IPS-18c (cell line): Measurements from ENCODE around the gene SELPLG.

Experiments
- H3K4me3 ChIP-seq: 2 replicates; pipeline ENCODE4 v1.7.0; 2013; ENCODE audit warnings: low read depth, mild to moderate bottlenecking, low read length, moderate library complexity; ENCODE audit not compliant: insufficient read depth
- H3K9me3 ChIP-seq: one replicate; pipeline ENCODE4 v1.6.1; 2013; ENCODE audit warnings: mild to moderate bottlenecking, low read length, moderate library complexity; ENCODE audit not compliant: control insufficient read depth, insufficient read depth

Gene SELPLG, protein sequence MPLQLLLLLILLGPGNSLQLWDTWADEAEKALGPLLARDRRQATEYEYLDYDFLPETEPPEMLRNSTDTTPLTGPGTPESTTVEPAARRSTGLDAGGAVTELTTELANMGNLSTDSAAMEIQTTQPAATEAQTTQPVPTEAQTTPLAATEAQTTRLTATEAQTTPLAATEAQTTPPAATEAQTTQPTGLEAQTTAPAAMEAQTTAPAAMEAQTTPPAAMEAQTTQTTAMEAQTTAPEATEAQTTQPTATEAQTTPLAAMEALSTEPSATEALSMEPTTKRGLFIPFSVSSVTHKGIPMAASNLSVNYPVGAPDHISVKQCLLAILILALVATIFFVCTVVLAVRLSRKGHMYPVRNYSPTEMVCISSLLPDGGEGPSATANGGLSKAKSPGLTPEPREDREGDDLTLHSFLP

DNA sequence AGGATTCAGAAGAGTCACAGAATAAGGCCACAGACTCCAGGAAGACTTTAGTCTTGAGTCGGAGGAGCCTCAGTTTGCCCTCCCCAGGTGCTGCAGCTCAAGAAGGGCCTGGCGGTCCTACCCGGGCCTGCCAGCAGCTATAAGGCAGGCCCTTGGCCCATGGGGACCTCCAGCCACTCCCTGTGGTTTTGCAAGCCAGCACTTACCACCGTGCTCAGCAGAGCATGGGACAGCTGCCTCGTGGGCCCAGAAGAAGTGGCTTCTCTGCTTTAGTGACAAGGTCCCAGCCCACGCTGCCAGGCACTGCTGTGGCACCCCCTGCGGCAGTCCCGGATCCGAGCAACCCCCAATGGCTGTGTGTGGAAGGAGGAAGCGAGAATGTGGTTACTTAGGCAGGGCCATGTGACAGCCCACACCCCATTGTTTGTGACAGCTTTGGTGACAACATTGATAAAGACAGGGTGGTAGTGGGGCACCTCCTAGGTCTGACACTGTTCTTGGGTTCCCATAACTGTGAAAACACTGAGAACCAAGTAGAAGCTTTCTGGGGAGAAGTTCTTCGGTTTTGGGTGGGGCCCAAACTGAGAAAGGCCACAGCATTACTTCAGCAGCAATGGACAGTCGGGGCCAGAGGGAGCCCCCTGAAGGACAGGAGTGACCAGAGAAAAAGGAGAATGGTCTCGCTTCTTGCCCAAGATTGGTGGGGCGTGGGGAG, at the start of gene SELPLG:
TSS of gene SELPLG (minus strand) at position 361 of the 715 bp plus-strand sequence. CDS start 9,587 bp downstream, outside the sequence.
- no peaks in the 10 kb centered on the region for H3K9me3 ChIP-seq
- no peak within 1 kb of the TSS for H3K4me3 ChIP-seq

DNA sequence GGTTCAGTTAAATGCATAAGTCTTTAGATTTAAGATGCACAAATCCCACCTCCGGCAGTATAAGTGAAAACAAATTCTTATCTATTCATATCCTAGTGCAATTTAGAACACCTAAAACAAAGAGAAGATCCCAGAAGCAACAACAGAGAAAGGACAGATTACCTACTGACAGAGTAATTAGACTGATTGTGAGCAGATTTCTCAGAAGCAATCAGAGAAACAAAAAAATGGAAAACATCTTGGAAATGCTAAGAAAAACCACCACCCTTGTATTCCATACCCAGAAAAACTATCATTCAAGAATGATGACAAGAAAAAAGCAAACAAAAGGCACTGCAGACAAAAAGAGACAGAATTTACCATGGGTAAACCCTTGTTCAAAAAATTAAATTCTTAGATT, 47.6 kb upstream of the SELPLG start:
- no peaks in the 10 kb centered on the region for H3K9me3 ChIP-seq
- no peak overlapping the region for H3K4me3 ChIP-seq

DNA sequence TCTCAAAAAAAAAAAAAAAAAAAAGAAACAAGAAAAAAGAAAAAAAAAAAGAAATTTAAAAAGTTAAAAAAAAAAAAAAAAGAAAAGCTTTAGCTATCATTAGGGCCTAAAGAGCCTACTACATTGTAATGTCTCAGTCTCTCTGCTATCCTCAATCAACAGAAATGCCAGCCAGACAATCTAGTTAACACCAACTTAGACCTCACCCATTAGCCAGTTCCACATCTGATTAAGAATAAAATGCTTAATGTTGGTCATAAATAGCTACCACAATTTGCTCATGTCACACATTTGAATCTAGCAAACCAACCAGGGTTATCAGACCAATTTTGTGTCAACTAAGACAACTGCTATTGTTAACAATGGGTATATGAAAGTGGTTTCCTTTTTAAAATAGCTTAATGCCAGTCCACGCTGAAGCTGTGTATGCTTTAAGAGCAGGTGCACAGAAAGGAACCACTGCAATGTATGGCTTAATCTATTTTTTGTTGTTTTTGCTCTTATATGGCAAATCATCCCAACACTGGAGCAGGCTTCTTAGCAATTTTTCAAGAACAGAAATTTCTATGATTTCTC, 45.5 kb upstream of the SELPLG start:
- H3K4me3 ChIP-seq: no peak overlapping the region

DNA sequence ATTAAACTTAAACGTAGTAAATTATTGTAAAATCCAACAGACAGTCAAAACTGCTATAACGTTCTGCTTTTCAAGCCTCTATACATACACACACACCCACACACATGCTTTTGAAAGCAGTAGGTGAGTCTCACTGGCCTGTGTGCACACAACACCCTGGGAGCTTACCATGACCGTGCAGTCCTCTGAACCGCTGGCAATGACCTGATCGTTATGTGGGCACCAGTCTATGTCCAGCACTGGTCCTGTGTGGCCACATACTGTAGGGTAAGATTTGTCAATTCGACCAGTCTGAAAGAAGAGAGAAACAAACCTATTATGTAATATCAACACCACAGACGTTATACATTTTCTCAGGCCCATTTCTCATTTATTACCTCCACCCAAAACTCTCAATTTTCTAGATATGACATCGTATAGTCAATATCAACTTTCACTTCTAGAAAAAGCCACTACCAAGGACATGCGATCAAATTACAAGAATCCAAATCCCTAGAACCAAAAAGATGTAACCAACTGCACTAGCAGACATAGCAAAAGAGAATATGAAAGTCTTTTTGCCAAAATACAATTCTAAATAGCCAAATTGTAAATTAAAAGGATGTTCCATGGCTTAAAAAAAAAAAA, 44.5 kb upstream of the SELPLG start:
- Histone ChIP-seq H3K9me3 (no peaks in the 10 kb centered on the region), H3K4me3 (no peak overlapping the region)

More for the DNA sequence above, 45.5 kb upstream of the SELPLG start:
- no peaks in the 10 kb centered on the region for H3K9me3 ChIP-seq

DNA sequence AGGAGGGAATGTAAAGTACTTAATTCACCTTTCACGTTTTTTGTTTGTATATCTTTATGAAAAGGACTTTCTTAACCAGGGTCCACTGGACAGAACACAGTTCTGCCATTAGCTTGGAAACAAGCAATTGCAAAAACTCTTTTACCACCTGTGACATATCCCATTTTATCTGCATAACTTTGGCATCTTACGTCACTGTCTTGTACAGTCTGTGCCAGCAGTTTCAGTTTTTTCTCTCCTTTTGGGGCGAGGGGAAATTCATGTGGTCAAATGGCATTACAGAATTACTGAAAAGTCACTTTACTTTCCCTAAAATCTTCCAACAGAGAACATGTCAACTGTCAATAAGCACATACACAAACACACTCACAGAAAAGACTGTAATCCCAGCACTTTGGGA, 43.7 kb upstream of the SELPLG start:
- no peaks in the 10 kb centered on the region for H3K9me3 ChIP-seq
- H3K4me3 ChIP-seq: no peak overlapping the region

DNA sequence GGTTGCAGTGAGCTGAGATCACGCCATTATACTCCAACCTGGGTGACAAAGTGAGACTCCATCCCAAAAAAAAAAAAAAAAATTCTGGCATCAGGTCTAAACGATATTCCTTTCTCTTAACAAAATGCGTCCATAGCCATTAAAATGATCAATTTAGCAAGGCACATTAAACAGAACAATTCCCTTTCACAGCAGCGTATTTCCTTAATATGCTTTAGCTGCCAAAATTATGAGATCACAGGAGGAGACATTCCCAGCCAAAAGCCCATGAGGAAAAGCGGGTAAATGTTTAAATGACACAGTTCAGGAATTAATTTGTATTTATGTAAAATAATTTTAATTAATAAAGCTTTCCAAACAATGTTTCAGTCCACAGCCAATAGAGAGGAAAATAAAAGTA, 43.0 kb upstream of the SELPLG start:
- Histone ChIP-seq H3K4me3 (no peak overlapping the region), H3K9me3 (no peaks in the 10 kb centered on the region)

DNA sequence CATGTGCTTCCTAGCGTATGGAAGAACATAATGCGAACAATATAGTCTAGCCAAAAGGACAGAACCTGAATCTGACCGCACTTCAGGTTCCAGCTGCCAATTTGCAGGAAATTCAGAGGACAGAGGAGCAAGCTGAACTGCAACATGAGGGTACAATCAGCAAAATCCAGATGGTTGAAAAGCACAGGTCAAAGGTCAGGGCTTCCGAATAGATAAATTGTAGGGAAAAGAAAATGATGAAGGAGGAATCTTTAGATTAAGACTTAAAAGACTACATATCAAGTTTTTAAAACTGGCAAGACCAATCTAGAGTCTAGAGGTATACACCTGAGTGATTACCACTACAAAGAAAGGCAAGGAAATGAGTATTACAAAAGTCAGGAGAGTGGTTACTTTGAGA, 42.1 kb upstream of the SELPLG start:
- Histone ChIP-seq H3K4me3 (no peak overlapping the region), H3K9me3 (no peaks in the 10 kb centered on the region)

DNA sequence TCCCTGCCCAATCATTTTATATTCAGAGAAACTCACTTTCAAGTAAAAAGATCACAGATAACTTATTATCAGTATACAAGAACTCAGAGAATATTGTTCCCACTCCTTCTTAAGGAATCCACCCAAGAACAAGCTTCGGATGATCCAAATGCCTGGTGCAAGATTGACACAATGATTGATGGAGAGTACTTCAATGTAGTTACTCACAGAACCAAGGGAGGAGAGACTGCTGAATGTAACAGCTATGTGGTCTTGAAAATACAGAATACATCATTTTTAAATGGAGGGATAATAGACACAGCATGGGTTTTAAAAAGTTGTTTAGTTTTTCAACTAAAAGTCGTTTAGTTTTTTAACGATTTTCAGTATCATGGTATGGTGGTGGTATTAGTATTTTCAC, 38.4 kb upstream of the SELPLG start:
- no peak overlapping the region for H3K4me3 ChIP-seq
- H3K9me3 ChIP-seq: no peaks in the 10 kb centered on the region

DNA sequence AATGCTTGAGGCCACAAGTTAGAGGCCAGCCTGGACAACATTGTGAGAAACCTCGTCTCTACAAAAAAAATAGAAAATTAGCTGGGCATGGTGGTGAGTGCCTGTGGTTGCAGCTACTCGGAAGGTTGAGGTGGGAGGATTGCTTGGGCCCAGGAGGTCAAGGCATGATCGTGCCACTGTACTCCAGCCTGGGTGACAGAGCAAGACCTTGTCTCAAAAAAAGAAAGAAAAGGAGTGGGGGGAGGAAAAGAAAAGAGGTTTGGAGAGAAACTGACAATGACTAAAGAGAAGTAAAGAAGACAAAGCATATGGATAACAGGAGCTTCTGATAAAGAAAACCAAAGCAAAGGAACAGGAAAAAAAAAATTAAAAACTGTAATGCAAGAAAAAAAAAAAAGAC, 37.4 kb upstream of the SELPLG start:
- no peaks in the 10 kb centered on the region for H3K9me3 ChIP-seq
- H3K4me3 ChIP-seq: no peak overlapping the region

DNA sequence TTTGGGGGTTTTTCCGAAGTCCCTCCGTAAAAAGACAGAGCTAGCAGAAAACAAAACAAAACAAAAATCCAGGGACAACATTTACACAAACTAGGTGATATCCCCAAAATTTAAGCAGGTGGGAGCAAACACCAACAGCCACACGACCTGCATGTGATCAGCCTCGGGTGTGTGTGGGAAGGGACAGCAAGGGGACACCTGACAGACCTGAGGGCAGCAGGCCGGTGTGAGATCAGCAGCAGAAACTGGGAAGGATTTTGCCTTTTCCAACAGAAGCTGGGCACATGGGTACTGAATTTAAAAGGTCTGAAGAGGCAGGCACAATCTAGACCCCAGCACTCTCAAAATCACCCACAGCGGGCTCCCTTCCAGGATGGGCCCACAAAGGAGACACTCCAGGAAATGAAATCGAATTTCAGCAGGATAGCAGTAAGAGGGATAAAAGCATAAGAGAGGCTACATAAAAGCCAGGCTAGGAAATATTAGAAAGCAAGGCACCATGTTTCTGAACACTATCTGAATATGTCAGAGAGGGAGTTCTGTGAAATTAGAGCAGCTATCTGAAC, 36.5 kb upstream of the SELPLG start:
- Histone ChIP-seq H3K9me3 (no peaks in the 10 kb centered on the region), H3K4me3 (no peak overlapping the region)

DNA sequence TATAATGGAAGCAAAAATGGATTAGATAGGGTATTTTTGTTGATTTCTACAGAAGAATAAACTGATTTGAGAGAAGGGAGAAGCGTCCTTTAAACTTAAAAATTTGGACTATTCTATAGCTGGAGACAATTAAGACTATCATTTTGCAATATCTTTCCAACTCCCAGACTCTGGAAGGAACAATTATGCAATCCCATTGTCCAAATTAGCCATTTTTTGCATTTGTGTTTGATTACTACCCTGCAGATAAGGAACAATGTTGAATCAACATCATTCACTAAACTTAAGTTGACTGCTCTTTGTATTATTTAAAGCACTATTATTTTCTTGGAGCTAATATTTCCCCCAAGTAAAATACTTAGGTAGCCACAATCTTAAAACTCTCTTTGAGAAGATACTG, 34.8 kb upstream of the SELPLG start:
- Histone ChIP-seq H3K4me3 (no peak overlapping the region), H3K9me3 (no peaks in the 10 kb centered on the region)

DNA sequence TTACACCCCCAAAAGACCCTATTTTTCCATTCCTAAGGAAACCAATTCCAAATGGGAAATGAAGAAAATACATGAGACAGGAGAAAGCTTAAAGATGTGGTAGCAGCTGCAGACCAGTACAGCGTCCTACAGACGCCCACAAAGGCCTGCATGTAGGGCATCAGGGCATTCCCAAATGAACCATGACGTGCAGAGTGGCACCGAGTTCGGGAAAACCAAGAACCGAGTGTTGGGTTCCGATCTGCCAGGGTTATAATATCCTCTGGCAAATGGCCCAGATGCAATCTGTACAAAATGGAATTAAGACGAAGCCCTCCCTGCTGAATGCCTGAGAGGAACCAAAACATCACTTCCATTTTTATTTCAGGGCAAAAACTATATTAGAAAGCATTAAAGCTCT, 34.4 kb upstream of the SELPLG start:
- H3K4me3 ChIP-seq: no peak overlapping the region
- H3K9me3 ChIP-seq: no peaks in the 10 kb centered on the region

DNA sequence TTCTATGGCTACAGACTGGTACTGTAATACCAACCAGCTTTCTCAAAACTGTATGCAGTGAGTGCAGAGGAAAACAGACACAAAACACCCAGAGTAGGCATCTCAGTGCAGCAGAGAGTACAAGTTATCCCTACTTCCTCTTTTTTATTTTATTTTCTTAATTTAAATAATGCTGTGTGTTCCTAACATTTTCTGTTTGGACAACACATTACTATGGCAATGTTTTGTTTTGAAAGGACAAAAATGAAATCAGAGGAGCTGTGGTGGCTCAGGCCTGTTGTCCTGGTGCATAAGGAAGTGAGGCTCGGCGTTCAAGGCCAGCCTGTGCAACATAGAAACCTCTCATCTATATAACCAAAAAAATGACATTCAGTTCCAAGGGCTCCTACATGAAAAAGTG, 33.7 kb upstream of the SELPLG start:
- Histone ChIP-seq H3K4me3 (no peak overlapping the region), H3K9me3 (no peaks in the 10 kb centered on the region)

DNA sequence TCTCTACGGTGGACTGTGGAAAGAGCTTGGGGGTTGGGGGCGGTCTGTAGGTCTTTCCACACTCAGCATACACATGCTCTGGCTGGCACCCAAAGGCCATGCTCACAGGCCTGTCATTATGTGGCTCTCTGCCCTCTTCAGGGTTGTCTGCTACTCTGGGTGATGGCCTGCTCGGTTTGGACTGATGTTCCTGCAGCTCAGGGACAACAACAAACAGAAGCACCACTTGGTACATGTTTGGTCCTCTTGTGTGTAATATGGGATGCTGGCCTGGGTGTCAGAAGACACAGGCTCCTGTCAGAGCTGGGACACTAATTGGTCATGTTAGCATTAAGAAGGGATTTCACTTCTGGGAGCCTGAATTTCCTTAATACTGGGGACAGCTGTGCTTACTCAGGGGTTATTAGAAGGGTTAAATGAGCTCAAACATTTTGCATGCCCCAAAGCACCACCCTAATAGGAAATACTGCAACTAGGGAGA, 32.7 kb upstream of the SELPLG start:
- H3K9me3 ChIP-seq: no peaks in the 10 kb centered on the region
- H3K4me3 ChIP-seq: no peak overlapping the region

DNA sequence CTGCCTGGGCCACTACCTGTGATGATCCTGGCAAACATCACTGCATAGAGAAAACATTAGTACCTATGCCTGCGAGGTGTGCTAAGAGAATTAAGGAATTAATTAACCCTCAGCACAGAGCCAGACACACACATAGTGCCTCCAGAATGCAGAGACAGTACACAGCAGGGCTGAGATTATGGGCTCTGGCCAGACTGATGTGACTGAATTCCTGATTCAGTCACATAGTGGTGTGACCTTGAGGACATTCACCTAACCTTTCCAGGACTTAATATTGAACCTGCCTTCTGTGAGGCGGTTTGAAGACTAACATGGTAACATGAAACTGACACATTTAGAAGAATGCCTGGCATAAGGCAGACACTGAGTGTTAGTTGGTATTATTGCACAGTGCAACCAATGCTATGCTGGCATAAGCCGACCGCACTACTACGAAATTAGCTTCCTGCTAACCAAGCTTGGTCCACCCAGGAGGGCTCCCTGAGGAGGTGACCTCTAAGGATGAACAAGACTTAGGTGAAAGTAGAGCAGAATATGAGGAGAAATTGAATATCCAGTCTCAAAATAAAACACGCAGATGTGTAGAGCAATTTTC, 32.0 kb upstream of the SELPLG start:
- no peaks in the 10 kb centered on the region for H3K9me3 ChIP-seq
- H3K4me3 ChIP-seq: no peak overlapping the region

DNA sequence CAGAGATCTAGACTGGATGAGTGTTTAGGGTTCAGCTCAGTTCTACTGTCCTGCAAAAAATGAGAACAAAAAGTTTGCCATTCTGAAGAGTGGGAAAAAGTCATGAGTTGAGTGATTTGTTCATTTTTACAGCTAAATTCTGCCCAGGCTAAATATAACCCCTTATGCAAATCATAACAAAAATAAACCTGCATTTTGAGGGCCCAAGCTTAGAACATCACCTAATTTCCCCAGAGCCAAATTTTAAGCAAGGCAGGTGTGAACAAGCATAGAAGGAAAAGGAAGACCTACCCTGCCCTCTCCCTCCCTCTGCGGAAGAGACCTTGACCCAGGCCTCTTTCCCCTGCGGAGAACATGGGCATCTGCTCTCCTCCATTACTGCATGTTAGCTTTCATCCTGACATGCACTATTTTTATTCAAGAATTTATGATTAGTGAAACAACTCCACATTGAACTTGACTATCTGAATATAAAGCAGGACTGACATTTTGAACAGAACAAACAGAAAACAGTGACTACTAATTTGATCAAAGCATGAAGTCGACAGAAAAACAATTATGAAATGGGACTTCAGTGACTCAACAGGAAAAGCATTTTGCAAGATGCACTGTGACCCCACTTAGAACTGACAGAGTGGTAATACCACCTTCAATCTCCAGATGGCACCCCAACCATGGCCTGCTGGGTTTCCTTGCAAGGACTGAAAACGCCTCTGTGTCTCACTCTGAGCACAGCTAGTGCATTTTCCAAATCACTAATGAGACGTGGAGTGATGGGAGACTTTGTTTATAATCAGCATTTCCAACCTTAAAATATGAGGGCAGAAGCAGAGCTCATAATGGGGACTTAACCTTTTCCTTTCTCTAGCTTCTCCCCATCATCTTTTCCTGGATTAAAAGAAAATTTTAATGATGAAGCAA, 30.9 kb upstream of the SELPLG start:
- H3K4me3 ChIP-seq: no peak overlapping the region
- no peaks in the 10 kb centered on the region for H3K9me3 ChIP-seq
